ENCODE results near the gene PAQR5. TPM values are rescaled to one million over a fixed set of nuclear protein-coding genes. Genes with fewer than 3 reads are reported as not detected.

PAQR5 gene
- total RNA-seq, 1 experiment from 2014 or later: 3.4 TPM

GRCh38 chr15:69292826-69293420, 5.8 kb upstream of the PAQR5 start:
- no peaks in the 10 kb centered on the region for H3K27me3 Mint-ChIP-seq (ENCODE audit: insufficient read depth, unreplicated experiment)
- no peaks in the 10 kb centered on the region for H3K36me3 Mint-ChIP-seq (ENCODE audit: insufficient read depth, unreplicated experiment)
- peaks cover 15% of the 10 kb centered on the region for H3K4me1 Mint-ChIP-seq (ENCODE audit: low read depth, unreplicated experiment)
- Histone ChIP-seq H3K36me3 (ENCODE audit: control insufficient read depth, insufficient read depth, low read length) (no peaks in the 10 kb centered on the region), H3K9me3 (no peaks in the 10 kb centered on the region), H3K4me1 (peaks cover 22% of the 10 kb centered on the region), H3K4me3 (ENCODE audit: low read depth, low read length) (no peak overlapping the region), H3K27me3 (replicated peaks; ENCODE audit: control insufficient read depth, insufficient read depth, low read length) (no peaks in the 10 kb centered on the region)
- H3K9me3 Mint-ChIP-seq (ENCODE audit: unreplicated experiment): no peaks in the 10 kb centered on the region
- H3K4me3 Mint-ChIP-seq (ENCODE audit: unreplicated experiment): no peak overlapping the region
- H3K27ac Mint-ChIP-seq (ENCODE audit: unreplicated experiment): no peak overlapping the region
- ChIA-PET POLR2A (no interaction called here), CTCF (no interaction called here)
- no peak for TF ChIP-seq CTCF (IDR thresholded peaks at IDR 0.05; ENCODE audit: insufficient read depth in 1 of 2, low read depth in 1 of 2, low read length in 1 of 2, severe bottlenecking in 1 of 2, unreplicated experiment in 1 of 2)
- no peak for DNase-seq
- BruUV-seq (replicated peaks): no TSS peak
- intact Hi-C loops (cut with micrococcal nuclease; ENCODE audit: unreplicated experiment): loop anchor here (10.0 kb wide), 1 partner anchor 102 kb away; no protein-coding TSS in a partner anchor

GRCh38 chr15:69293741-69294615, 4.7 kb upstream of the PAQR5 start:
- no peak overlapping the region for H3K4me3 ChIP-seq (ENCODE audit: low read depth, low read length)
- DNase-seq: peak in 1 of 2 experiments; percentile 18
- H3K27me3 ChIP-seq (replicated peaks; ENCODE audit: control insufficient read depth, insufficient read depth, low read length): no peaks in the 10 kb centered on the region
- H3K4me1 ChIP-seq: peaks cover 19% of the 10 kb centered on the region
- H3K36me3 ChIP-seq (ENCODE audit: control insufficient read depth, insufficient read depth, low read length): no peaks in the 10 kb centered on the region
- ChIA-PET CTCF (interaction anchor here (0.6 kb wide), 2 partner anchors 20 to 703 kb away, joined by 3 to 6 read pairs; no protein-coding TSS in a partner anchor), POLR2A (no interaction called here)
- BruUV-seq (replicated peaks): no TSS peak
- H3K27ac Mint-ChIP-seq (ENCODE audit: unreplicated experiment): no peak overlapping the region
- intact Hi-C loops (cut with micrococcal nuclease; ENCODE audit: unreplicated experiment): loop anchor here (10.0 kb wide), 1 partner anchor 101 kb away; no protein-coding TSS in a partner anchor
- H3K27me3 Mint-ChIP-seq (ENCODE audit: insufficient read depth, unreplicated experiment): no peaks in the 10 kb centered on the region
- TF ChIP-seq CTCF (IDR thresholded peaks at IDR 0.05; ENCODE audit: insufficient read depth in 1 of 2, low read depth in 1 of 2, low read length in 1 of 2, severe bottlenecking in 1 of 2, unreplicated experiment in 1 of 2): no peak
- no peaks in the 10 kb centered on the region for H3K36me3 Mint-ChIP-seq (ENCODE audit: insufficient read depth, unreplicated experiment)
- H3K9me3 Mint-ChIP-seq (ENCODE audit: unreplicated experiment): no peaks in the 10 kb centered on the region
- peaks cover 15% of the 10 kb centered on the region for H3K4me1 Mint-ChIP-seq (ENCODE audit: low read depth, unreplicated experiment)
- no peak overlapping the region for H3K4me3 Mint-ChIP-seq (ENCODE audit: unreplicated experiment)
- no peaks in the 10 kb centered on the region for H3K9me3 ChIP-seq

GRCh38 chr15:69296606-69297005, 2.1 kb upstream of the PAQR5 start:
- POLR2A ChIA-PET: no interaction called here
- Mint-ChIP-seq H3K27me3 (ENCODE audit: insufficient read depth, unreplicated experiment) (peaks cover 3% of the 10 kb centered on the region), H3K9me3 (ENCODE audit: unreplicated experiment) (no peaks in the 10 kb centered on the region), H3K4me1 (ENCODE audit: low read depth, unreplicated experiment) (peaks cover 13% of the 10 kb centered on the region), H3K4me3 (ENCODE audit: unreplicated experiment) (no peak overlapping the region), H3K36me3 (ENCODE audit: insufficient read depth, unreplicated experiment) (no peaks in the 10 kb centered on the region), H3K27ac (ENCODE audit: unreplicated experiment) (no peak overlapping the region)
- intact Hi-C loops (cut with micrococcal nuclease; ENCODE audit: unreplicated experiment): loop anchor here (10.0 kb wide), 1 partner anchor 98 kb away; no protein-coding TSS in a partner anchor
- Histone ChIP-seq H3K4me1 (peaks cover 7% of the 10 kb centered on the region; the same call in 1 of the 2 replicates), H3K27me3 (replicated peaks; ENCODE audit: control insufficient read depth, insufficient read depth, low read length) (no peaks in the 10 kb centered on the region), H3K36me3 (ENCODE audit: control insufficient read depth, insufficient read depth, low read length) (no peaks in the 10 kb centered on the region), H3K9me3 (no peaks in the 10 kb centered on the region), H3K4me3 (ENCODE audit: low read depth, low read length) (no peak overlapping the region)
- no peak for TF ChIP-seq CTCF (IDR thresholded peaks at IDR 0.05; ENCODE audit: insufficient read depth in 1 of 2, low read depth in 1 of 2, low read length in 1 of 2, severe bottlenecking in 1 of 2, unreplicated experiment in 1 of 2)
- no peak for DNase-seq
- CTCF ChIA-PET: no interaction called here
- no TSS peak for BruUV-seq (replicated peaks)
